DMS 273 treated with DMSO at 0.1 percent for 48 hours (cell line): ENCODE data around the gene USP10.

Experiments
- DNase-seq: peaks from one replicate; lab custom pipeline; 2025; lab: John Stamatoyannopoulos, UW

USP10 gene

DNA sequence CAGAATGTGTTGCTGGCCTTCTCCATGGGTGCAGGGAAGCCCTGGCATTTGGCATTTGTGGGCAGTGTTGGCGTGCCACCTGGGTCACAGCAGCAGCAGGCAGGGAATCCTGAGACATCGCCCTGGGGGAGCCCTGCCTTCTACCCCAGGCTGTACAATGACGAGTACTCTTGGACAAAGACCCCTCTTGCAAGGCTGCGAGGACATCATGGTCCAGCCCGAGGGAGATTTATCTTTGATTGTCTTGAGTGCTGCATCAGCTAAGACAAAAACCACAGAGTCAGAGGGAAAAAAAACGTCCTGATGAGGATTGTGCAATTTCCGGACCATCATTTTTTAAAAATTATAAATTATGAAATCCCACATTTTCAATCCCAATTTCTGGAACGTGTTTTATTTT, 123.7 kb downstream of the USP10 start:
- no peak for DNase-seq

DNA sequence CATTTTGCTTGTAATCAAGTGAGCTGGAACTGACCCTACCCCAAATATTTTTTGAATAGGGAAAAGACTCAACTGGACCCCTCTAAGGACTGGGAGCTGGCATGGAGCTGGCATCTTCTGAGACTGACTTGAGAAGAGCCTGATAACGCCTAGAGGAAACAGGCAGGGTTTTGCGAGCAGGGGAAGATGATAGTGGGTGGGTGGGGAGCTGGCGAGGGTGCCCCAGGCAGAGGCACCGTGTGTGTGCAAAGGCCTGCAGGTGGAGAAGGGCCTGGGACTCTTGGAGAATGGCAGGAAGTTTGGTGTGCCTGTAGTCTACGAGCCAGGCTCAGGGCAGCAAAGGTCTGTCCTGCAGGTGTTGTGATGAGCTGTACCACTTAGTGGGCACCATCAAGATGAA, 124.1 kb downstream of the USP10 start:
- DNase-seq = no peak

DNA sequence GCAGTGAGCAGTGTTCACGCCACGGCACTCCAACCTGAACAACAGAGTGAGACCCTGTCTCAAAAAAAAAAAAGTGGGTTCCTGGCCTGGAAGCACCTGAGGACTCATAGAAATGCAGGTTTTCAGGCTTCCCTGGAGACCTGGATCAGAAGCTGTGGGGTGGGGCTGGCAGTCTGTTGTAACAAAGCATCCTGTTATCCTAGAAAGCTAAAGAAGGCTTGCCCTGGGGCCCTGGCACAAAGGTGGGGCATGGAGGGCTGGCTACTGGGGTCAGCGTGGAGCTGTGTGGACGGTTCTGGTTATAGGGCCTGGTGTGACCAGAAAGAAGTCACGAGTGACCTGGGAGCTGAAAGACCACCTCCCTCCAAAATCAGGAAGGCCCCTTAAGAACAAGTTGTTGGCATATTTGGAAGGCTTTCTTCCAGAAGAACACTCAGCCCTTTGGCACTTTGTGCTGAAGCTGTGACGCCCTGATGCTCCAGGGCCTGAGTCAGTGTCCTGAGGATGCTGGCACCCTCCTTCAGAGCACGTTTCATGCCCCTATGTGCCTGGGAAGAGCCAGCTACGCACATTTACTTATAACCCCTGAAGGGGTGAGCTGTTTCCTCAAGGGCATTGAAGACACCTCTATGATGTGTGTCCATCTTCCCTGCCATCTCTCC, 126.2 kb downstream of the USP10 start:
- no peak for DNase-seq

DNA sequence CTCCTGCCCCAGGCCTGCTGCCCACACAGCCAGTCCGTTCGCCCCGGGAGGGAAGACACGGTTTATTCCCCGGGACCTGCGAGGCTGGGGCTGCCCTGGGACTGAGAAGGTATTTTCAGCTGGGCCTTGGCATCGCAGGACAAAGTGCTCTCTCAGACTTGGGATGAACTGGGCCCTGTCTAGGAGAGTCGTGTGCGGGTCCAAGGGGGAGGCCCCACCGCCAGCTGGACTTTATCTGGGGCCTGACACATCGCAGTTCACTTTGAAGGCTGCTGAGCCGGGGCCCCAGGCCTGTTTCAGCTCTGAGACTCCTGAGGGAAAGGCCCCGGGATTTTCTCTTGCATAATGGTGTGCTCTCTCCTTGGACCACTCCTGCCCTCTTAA, 126.8 kb downstream of the USP10 start:
- no peak for DNase-seq

DNA sequence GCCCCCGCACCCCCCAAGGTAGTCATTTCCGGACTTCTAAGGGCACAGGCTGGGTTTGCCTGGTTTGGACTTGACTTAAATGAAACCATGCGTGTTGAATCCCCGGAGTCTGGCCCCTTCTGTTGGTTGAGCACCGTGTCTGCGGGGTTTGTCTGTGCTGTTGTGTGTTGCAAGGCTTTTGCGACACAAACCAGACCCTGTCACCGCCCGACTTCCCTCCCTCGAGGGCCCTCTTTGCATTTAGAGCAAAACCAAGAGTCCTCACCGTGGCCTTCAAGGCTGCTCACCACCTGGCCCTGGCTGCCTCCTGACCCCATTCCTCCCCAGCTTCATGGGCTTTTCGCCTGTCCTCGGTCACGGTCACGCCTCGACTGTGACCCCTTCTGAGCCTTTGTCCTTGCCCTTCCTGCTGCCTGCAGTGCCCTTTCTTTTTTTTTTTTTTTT, 127.4 kb downstream of the USP10 start:
- no peak for DNase-seq

DNA sequence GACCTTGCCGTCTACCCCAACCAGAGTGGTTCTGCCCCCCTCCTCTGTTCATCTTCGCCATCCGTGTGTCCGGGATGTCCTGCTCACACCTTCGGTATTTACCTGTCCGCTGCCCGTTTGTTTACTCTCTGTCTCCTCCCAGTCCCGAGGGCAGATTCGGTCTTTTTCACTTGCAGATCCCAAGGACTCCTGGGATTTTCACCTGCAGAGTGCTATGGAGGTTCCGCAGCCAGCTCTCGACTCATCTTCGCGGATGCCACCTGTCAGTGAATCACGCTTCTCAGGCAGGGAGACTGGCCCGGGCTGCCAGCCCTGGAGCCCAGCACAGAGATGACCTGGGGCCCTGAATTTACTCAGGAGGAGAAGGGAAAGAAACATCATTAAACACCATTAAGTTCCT, 128.1 kb downstream of the USP10 start:
- no peak for DNase-seq

DNA sequence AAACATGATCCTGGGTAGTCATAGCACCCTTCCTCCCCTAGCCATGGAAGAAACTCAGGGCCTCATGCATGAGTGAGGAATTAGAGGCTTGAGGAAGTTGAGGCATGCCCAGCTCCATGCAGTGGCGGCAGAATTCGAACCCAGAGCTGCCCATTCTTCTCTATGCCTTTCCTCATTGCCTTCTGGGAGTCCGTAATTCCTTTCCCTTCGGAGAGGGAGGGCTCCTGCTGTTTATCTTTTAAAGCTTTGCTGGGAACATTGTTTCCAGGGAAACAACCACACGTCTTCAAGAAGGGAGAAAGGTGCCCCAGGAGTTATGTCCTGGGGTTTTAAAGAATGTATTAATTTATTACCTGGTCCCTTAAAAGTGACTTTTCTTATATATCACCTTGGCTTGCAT, 128.5 kb downstream of the USP10 start:
- DNase-seq = no peak
